ENCODE measurements around the gene HPGD. TPM values are rescaled to one million over a fixed set of nuclear protein-coding genes. Genes with fewer than 3 reads are reported as not detected.
A peak's percentile ranks its signal among the peaks of the same experiment; 100 is the strongest.
"Not testable (repeated sequence)": the region's sequence is repeated elsewhere in the genome, so short reads cannot be mapped to it uniquely, and the experiment has no call there.

Gene HPGD
- total RNA-seq, 1 experiment from 2014 or later = 0.66 TPM

GRCh38 chr4:174494146-174494545 lies 28.1 kb downstream of the HPGD start:
- CTCF ChIA-PET = no interaction called here
- Histone ChIP-seq H3K9ac (ENCODE audit: low read length) (no peak overlapping the region), H2AFZ (ENCODE audit: low read depth, low read length, poor library complexity, severe bottlenecking) (no peak overlapping the region), H3K27ac (ENCODE audit: low read depth, low read length) (no peak overlapping the region), H4K20me1 (ENCODE audit: insufficient read depth) (no peaks in the 10 kb centered on the region), H3K4me2 (ENCODE audit: low read length) (no peak overlapping the region), H3K9me2 (ENCODE audit: insufficient read depth) (no peaks in the 10 kb centered on the region; the same call in 1 of the 2 replicates), H3K79me2 (ENCODE audit: insufficient read depth, low read length) (no peaks in the 10 kb centered on the region), H3K36me3 (ENCODE audit: control insufficient read depth in 1 of 2, insufficient read depth in 2 of 2, low read length in 2 of 2) (no peaks in the 10 kb centered on the region), H3K9me3 (ENCODE audit: control insufficient read depth in 1 of 2, insufficient read depth in 1 of 2, low read depth in 1 of 2, low read length in 2 of 2) (no peaks in the 10 kb centered on the region), H3K27me3 (ENCODE audit: insufficient read depth, low read length) (no peaks in the 10 kb centered on the region), H3K4me1 (ENCODE audit: control insufficient read depth in 1 of 2, insufficient read depth in 2 of 2, low read length in 2 of 2) (peaks cover 5 to 6% of the 10 kb centered on the region in 2 experiments; a peak in 1 of 4 replicates), H3K4me3 (replicated peaks in 1 of 2; ENCODE audit: low read depth in 1 of 2, low read length in 2 of 2) (no peak overlapping the region)
- RAD21 ChIA-PET (ENCODE audit: low non-redundant PET in 1 of 2, low total read pairs in 2 of 2, uncharacterized antibody in 2 of 2, unreplicated experiment in 2 of 2) = no interaction called here
- no peak for ATAC-seq
- no peak for DNase-seq (ENCODE audit: low read depth, low spot score)
- POLR2A ChIA-PET = no interaction called here
- no TSS peak for BruUV-seq (replicated peaks)
- intact Hi-C loops (cut with micrococcal nuclease) = no loop called here
- no peak for TF ChIP-seq ZBTB33 (IDR thresholded peaks at IDR 0.05; ENCODE audit: extremely low read depth, insufficient replicate concordance, low read length)

DNA sequence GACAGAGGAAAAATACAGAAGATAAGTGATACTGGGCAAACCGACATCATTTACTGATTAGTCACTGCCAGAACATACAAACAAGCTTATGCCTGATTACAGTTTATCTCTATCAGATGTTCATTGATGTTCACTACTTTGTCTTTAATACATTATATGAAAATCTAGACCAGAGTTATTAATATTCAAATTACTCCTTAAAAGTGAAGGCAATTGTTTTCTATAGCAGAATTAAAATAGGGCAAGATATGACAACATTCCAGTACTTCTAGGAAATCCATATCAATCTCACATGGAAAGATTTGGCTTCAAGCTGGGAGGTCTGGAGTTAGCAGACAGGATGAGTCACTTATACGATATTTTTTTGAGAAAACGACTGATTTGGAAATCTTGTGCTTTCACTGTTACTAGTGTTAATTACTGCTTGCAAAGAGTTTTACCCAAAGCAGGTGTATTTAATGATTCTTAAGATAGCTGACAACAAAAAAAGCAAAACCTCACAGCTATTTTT lies 31.8 kb downstream of the HPGD start:
- Histone ChIP-seq H3K27me3 (ENCODE audit: insufficient read depth, low read length) (no peaks in the 10 kb centered on the region), H2AFZ (ENCODE audit: low read depth, low read length, poor library complexity, severe bottlenecking) (no peak overlapping the region), H3K27ac (ENCODE audit: low read depth, low read length) (no peak overlapping the region), H3K9ac (ENCODE audit: low read length) (no peak overlapping the region), H3K9me2 (ENCODE audit: insufficient read depth) (no peaks in the 10 kb centered on the region), H4K20me1 (ENCODE audit: insufficient read depth) (no peaks in the 10 kb centered on the region), H3K9me3 (ENCODE audit: control insufficient read depth in 1 of 2, insufficient read depth in 1 of 2, low read depth in 1 of 2, low read length in 2 of 2) (no peaks in the 10 kb centered on the region), H3K4me2 (ENCODE audit: low read length) (peak overlapping the region; percentile 6; the same call in 1 of the 2 replicates), H3K4me1 (ENCODE audit: control insufficient read depth in 1 of 2, insufficient read depth in 2 of 2, low read length in 2 of 2) (peaks cover 5 to 6% of the 10 kb centered on the region in 2 experiments; a peak in 1 of 4 replicates), H3K4me3 (replicated peaks in 1 of 2; ENCODE audit: low read depth in 1 of 2, low read length in 2 of 2) (no peak overlapping the region), H3K36me3 (ENCODE audit: control insufficient read depth in 1 of 2, insufficient read depth in 2 of 2, low read length in 2 of 2) (no peaks in the 10 kb centered on the region), H3K79me2 (ENCODE audit: insufficient read depth, low read length) (no peaks in the 10 kb centered on the region)
- ATAC-seq (no peak), DNase-seq (ENCODE audit: low read depth, low spot score) (no peak)
- RAD21 ChIA-PET (ENCODE audit: low non-redundant PET in 1 of 2, low total read pairs in 2 of 2, uncharacterized antibody in 2 of 2, unreplicated experiment in 2 of 2) = no interaction called here
- POLR2A ChIA-PET = no interaction called here
- CTCF ChIA-PET = interaction anchor here (0.9 to 1.3 kb wide), 2 partner anchors 17 to 18 kb away, joined by 3 to 4 read pairs; no protein-coding TSS in a partner anchor
- no TSS peak for BruUV-seq (replicated peaks)
- intact Hi-C loops (cut with micrococcal nuclease) = no loop called here
- no peak for TF ChIP-seq SIN3A (IDR thresholded peaks at IDR 0.05; ENCODE audit: low read depth)
- no peak for TF ChIP-seq RAD21 (IDR thresholded peaks at IDR 0.05; ENCODE audit: low read depth)

GRCh38 chr4:174488368-174488767 lies 33.9 kb downstream of the HPGD start:
- H3K9me3 ChIP-seq (ENCODE audit: control insufficient read depth in 1 of 2, insufficient read depth in 1 of 2, low read depth in 1 of 2, low read length in 2 of 2); H3K27me3 ChIP-seq (ENCODE audit: insufficient read depth, low read length); BruUV-seq (replicated peaks); H3K4me2 ChIP-seq (ENCODE audit: low read length); H3K4me1 ChIP-seq (ENCODE audit: control insufficient read depth in 1 of 2, insufficient read depth in 2 of 2, low read length in 2 of 2); H3K4me3 ChIP-seq (replicated peaks in 1 of 2; ENCODE audit: low read depth in 1 of 2, low read length in 2 of 2); RAD21 ChIA-PET (ENCODE audit: low non-redundant PET in 1 of 2, low total read pairs in 2 of 2, uncharacterized antibody in 2 of 2, unreplicated experiment in 2 of 2); H3K36me3 ChIP-seq (ENCODE audit: control insufficient read depth in 1 of 2, insufficient read depth in 2 of 2, low read length in 2 of 2); H4K20me1 ChIP-seq (ENCODE audit: insufficient read depth); H3K9me2 ChIP-seq (ENCODE audit: insufficient read depth); H3K27ac ChIP-seq (ENCODE audit: low read depth, low read length); POLR2A ChIA-PET; H3K9ac ChIP-seq (ENCODE audit: low read length); CTCF ChIA-PET; ATAC-seq; intact Hi-C loops (cut with micrococcal nuclease); H3K79me2 ChIP-seq (ENCODE audit: insufficient read depth, low read length); DNase-seq (ENCODE audit: low read depth, low spot score); H2AFZ ChIP-seq (ENCODE audit: low read depth, low read length, poor library complexity, severe bottlenecking): not testable (repeated sequence)

All from HCT116 (cell line).